GM19397 (cell line): Measurements from ENCODE around the gene PCIF1.
"Not testable (repeated sequence)": the region's sequence is repeated elsewhere in the genome, so short reads cannot be mapped to it uniquely, and the experiment has no call there.

ENCODE experiments used
- ATAC-seq: cut with Tn5 transposase; IDR thresholded peaks from one replicate; pipeline ENCODE4 v1.9.1; 2021; ENCODE audit warnings: mild to moderate bottlenecking, moderate library complexity; ENCODE audit not compliant: unreplicated experiment

Gene PCIF1

GRCh38 chr20:45988830-45989229, 54.3 kb downstream of the PCIF1 start:
- not testable (repeated sequence) for ATAC-seq

- ATAC-seq, result no peak
These were observed 57.1 kb downstream of the PCIF1 start for GRCh38 chr20:45991616-45992015.

- ATAC-seq, result no peak
These were observed 58.9 kb downstream of the PCIF1 start for GRCh38 chr20:45993197-45993951.

GRCh38 chr20:45994761-45995493, 60.4 kb downstream of the PCIF1 start:
- no peak for ATAC-seq

- not testable (repeated sequence) for ATAC-seq
These were observed 61.1 kb downstream of the PCIF1 start for GRCh38 chr20:45995495-45996097.

- ATAC-seq, result no peak
These were observed 62.7 kb downstream of the PCIF1 start for GRCh38 chr20:45997187-45997586.
